ENCODE measurements around the gene ZDHHC24. TPM values are rescaled to one million over a fixed set of nuclear protein-coding genes. Genes with fewer than 3 reads are reported as not detected.

The ZDHHC24 gene
- total RNA-seq, 1 experiment from 2014 or later, result 19.4 TPM

- DNase-seq, result no peak
- intact Hi-C loops (cut with micrococcal nuclease; ENCODE audit: unreplicated experiment), result no loop called here
- Histone ChIP-seq H3K4me3 (no peak overlapping the region), H3F3A (ENCODE audit: insufficient read depth, low read depth) (no peaks in the 10 kb centered on the region; the same call in 1 of the 2 replicates), H3K27ac (no peak overlapping the region), H2AFZ (no peak overlapping the region), H3K79me2 (ENCODE audit: low read depth) (peaks cover 5% of the 10 kb centered on the region; the same call in 1 of the 2 replicates), H3K9me2 (ENCODE audit: insufficient read depth) (no peaks in the 10 kb centered on the region), H4K20me1 (ENCODE audit: insufficient read depth) (peaks cover 6% of the 10 kb centered on the region), H3K27me3 (ENCODE audit: insufficient read depth, low read depth) (no peaks in the 10 kb centered on the region), H3K4me1 (replicated peaks; ENCODE audit: insufficient read depth) (no peaks in the 10 kb centered on the region), H3K4me2 (no peak overlapping the region), H3K9me3 (ENCODE audit: insufficient read depth, low read depth) (no peaks in the 10 kb centered on the region), H3K36me3 (ENCODE audit: low read depth) (no peaks in the 10 kb centered on the region)
- BruUV-seq (replicated peaks), result no TSS peak
- ChIA-PET POLR2A (ENCODE audit: unreplicated experiment) (no interaction called here), CTCF (no interaction called here)
- TF ChIP-seq, protein P1, sequence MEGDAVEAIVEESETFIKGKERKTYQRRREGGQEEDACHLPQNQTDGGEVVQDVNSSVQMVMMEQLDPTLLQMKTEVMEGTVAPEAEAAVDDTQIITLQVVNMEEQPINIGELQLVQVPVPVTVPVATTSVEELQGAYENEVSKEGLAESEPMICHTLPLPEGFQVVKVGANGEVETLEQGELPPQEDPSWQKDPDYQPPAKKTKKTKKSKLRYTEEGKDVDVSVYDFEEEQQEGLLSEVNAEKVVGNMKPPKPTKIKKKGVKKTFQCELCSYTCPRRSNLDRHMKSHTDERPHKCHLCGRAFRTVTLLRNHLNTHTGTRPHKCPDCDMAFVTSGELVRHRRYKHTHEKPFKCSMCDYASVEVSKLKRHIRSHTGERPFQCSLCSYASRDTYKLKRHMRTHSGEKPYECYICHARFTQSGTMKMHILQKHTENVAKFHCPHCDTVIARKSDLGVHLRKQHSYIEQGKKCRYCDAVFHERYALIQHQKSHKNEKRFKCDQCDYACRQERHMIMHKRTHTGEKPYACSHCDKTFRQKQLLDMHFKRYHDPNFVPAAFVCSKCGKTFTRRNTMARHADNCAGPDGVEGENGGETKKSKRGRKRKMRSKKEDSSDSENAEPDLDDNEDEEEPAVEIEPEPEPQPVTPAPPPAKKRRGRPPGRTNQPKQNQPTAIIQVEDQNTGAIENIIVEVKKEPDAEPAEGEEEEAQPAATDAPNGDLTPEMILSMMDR (conservative IDR thresholded peaks at IDR 0.05), result no peak
- TF ChIP-seq EZH2 (IDR thresholded peaks at IDR 0.05; ENCODE audit: low read depth), result no peak
Measured at GRCh38 chr11:66473608-66474515, 72.0 kb downstream of the ZDHHC24 start.

- no peak overlapping the region for H3K4me2 ChIP-seq
- no peak for TF ChIP-seq EZH2 (IDR thresholded peaks at IDR 0.05; ENCODE audit: low read depth)
- TF ChIP-seq, protein P1 (conservative IDR thresholded peaks at IDR 0.05), result no peak
- H3K27me3 ChIP-seq (ENCODE audit: insufficient read depth, low read depth), result no peaks in the 10 kb centered on the region
- no peaks in the 10 kb centered on the region for H3K36me3 ChIP-seq (ENCODE audit: low read depth)
- ChIA-PET POLR2A (ENCODE audit: unreplicated experiment) (no interaction called here), CTCF (no interaction called here)
- no peaks in the 10 kb centered on the region for H3K9me2 ChIP-seq (ENCODE audit: insufficient read depth)
- intact Hi-C loops (cut with micrococcal nuclease; ENCODE audit: unreplicated experiment), result no loop called here
- no peak for DNase-seq
- H3K9me3 ChIP-seq (ENCODE audit: insufficient read depth, low read depth), result no peaks in the 10 kb centered on the region
- no peak overlapping the region for H3K4me3 ChIP-seq
- no peaks in the 10 kb centered on the region; the same call in 1 of the 2 replicates for H4K20me1 ChIP-seq (ENCODE audit: insufficient read depth)
- H3K4me1 ChIP-seq (replicated peaks; ENCODE audit: insufficient read depth), result no peaks in the 10 kb centered on the region; the same call in 1 of the 2 replicates
- no peaks in the 10 kb centered on the region; the same call in 1 of the 2 replicates for H3F3A ChIP-seq (ENCODE audit: insufficient read depth, low read depth)
- no peak overlapping the region for H2AFZ ChIP-seq
- BruUV-seq (replicated peaks), result no TSS peak
- H3K79me2 ChIP-seq (ENCODE audit: low read depth), result no peaks in the 10 kb centered on the region
- no peak overlapping the region for H3K27ac ChIP-seq
Measured at GRCh38 chr11:66473167-66473566, 72.7 kb downstream of the ZDHHC24 start.

DNA sequence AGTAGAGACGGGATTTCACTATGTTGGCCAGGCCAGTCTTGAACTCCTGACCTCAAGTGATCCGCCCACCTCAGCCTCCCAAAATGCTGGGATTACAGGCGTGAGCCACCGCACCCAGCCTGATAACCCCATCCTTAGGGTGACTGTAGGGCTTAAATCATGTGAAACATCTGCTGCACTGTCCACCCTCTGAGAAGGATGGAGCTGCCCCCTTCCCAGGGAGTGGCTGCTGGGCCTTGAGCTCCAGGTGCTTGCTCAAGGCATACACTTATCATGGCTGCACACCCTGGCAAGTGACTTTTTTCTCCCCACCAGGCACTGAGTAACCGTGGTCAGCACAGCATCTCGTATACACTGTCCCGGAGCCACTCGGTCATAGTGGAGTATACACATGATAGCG lies 73.8 kb downstream of the ZDHHC24 start:
- TF ChIP-seq, protein P1 (conservative IDR thresholded peaks at IDR 0.05), result no peak
- no peak for TF ChIP-seq EZH2 (IDR thresholded peaks at IDR 0.05; ENCODE audit: low read depth)
- POLR2A ChIA-PET (ENCODE audit: unreplicated experiment), result interaction anchor here (0.6 kb wide), 1 partner anchor 214 kb away, joined by 12 read pairs; no protein-coding TSS in a partner anchor

More for the DNA sequence above, 73.8 kb downstream of the ZDHHC24 start:
- Histone ChIP-seq H3K36me3 (ENCODE audit: low read depth) (no peaks in the 10 kb centered on the region), H2AFZ (no peak overlapping the region), H3K79me2 (ENCODE audit: low read depth) (no peaks in the 10 kb centered on the region), H3K4me3 (no peak overlapping the region), H3K4me1 (replicated peaks; ENCODE audit: insufficient read depth) (peaks cover 10% of the 10 kb centered on the region), H3K9me3 (ENCODE audit: insufficient read depth, low read depth) (no peaks in the 10 kb centered on the region), H3K9me2 (ENCODE audit: insufficient read depth) (no peaks in the 10 kb centered on the region), H3F3A (ENCODE audit: insufficient read depth, low read depth) (peaks cover 5% of the 10 kb centered on the region; the same call in 1 of the 2 replicates), H4K20me1 (ENCODE audit: insufficient read depth) (no peaks in the 10 kb centered on the region; the same call in 1 of the 2 replicates), H3K27ac (no peak overlapping the region), H3K27me3 (ENCODE audit: insufficient read depth, low read depth) (no peaks in the 10 kb centered on the region), H3K4me2 (no peak overlapping the region)
- CTCF ChIA-PET, result no interaction called here
- no peak for DNase-seq
- BruUV-seq (replicated peaks), result no TSS peak
- intact Hi-C loops (cut with micrococcal nuclease; ENCODE audit: unreplicated experiment), result no loop called here
